Neural progenitor cell (in vitro differentiated cells): ENCODE results near the gene GPR26. TPM values are rescaled to one million over a fixed set of nuclear protein-coding genes. Genes with fewer than 3 reads are reported as not detected.

Experiments used
- DNase-seq: peaks from one replicate; pipeline ENCODE4 v3.0.0-alpha.2; 2016; ENCODE audit warnings: low spot score
- H2AFZ ChIP-seq: fragments of 200-600 bp; sonication (generic); replicated peaks from 2 replicates; pipeline ENCODE4 v1.6.1; 2016; ENCODE audit warnings: antibody characterized with exemption
- H3F3A ChIP-seq: fragments of 200-600 bp; sonication (generic); 2 replicates; pipeline ENCODE4 v1.6.1; 2016; ENCODE audit warnings: antibody characterized with exemption, low read depth
- H3K27ac ChIP-seq: fragments of 200-600 bp; sonication (generic); 2 replicates; pipeline ENCODE4 v1.5.1; 2016; ENCODE audit warnings: mild to moderate bottlenecking
- H3K27me3 ChIP-seq: fragments of 200-600 bp; sonication (generic); 2 replicates; pipeline ENCODE4 v1.6.1; 2016; ENCODE audit warnings: mild to moderate bottlenecking, moderate library complexity
- H3K36me3 ChIP-seq: fragments of 200-600 bp; sonication (generic); 2 replicates; pipeline ENCODE4 v1.5.1; 2016
- H3K4me1 ChIP-seq: fragments of 200-600 bp; sonication (generic); 2 replicates; pipeline ENCODE4 v1.6.1; 2016; ENCODE audit warnings: mixed run types
- H3K4me2 ChIP-seq: fragments of 200-600 bp; sonication (generic); 2 replicates; pipeline ENCODE4 v1.6.1; 2016
- H3K4me3 ChIP-seq: fragments of 200-600 bp; sonication (generic); 2 replicates; pipeline ENCODE4 v1.5.1; 2016
- H3K79me2 ChIP-seq: fragments of 200-600 bp; sonication (generic); 2 replicates; pipeline ENCODE4 v1.6.1; 2016; ENCODE audit warnings: low read depth
- H3K9ac ChIP-seq: fragments of 200-600 bp; sonication (generic); 2 replicates; pipeline ENCODE4 v1.6.1; 2016
- H3K9me3 ChIP-seq: fragments of 200-600 bp; sonication (generic); 2 replicates; pipeline ENCODE4 v1.5.1; 2016; ENCODE audit warnings: low read depth
- H4K20me1 ChIP-seq: fragments of 200-600 bp; sonication (generic); 2 replicates; pipeline ENCODE4 v1.6.1; 2016; ENCODE audit warnings: low read depth
- H3K27ac Mint-ChIP-seq: 3 replicates; pipeline ENCODE4 v1.8.0; 2021; ENCODE audit warnings: mixed read lengths
- H3K27me3 Mint-ChIP-seq: 2 replicates; pipeline ENCODE4 v1.8.0; 2022; ENCODE audit warnings: low read depth, mild to moderate bottlenecking, inconsistent platforms, moderate library complexity, mixed read lengths; ENCODE audit not compliant: insufficient read depth
- H3K36me3 Mint-ChIP-seq: 3 replicates; pipeline ENCODE4 v1.8.0; 2021; ENCODE audit warnings: mixed read lengths
- H3K4me1 Mint-ChIP-seq: 3 replicates; pipeline ENCODE4 v1.8.0; 2021; ENCODE audit warnings: mixed read lengths
- H3K4me3 Mint-ChIP-seq: 3 replicates; pipeline ENCODE4 v1.8.0; 2021; ENCODE audit warnings: mild to moderate bottlenecking, moderate library complexity, mixed read lengths
- H3K9me3 Mint-ChIP-seq: 3 replicates; pipeline ENCODE4 v1.8.0; 2020; ENCODE audit warnings: mixed read lengths
- CTCF ChIP-seq: fragments of 200-600 bp; sonication (generic); IDR thresholded peaks from 2 replicates; pipeline ENCODE4 v1.5.1; 2017; ENCODE audit warnings: antibody characterized with exemption, mild to moderate bottlenecking
- EZH2 ChIP-seq: fragments of 200-600 bp; sonication (generic); IDR thresholded peaks from 2 replicates; pipeline ENCODE4 v1.6.1; 2017; ENCODE audit warnings: antibody characterized with exemption, mild to moderate bottlenecking, moderate library complexity
- EZH2phosphoT487 ChIP-seq: fragments of 200-600 bp; sonication (generic); IDR thresholded peaks from 2 replicates; pipeline ENCODE4 v1.6.1; 2017; ENCODE audit warnings: antibody characterized with exemption
- total RNA-seq: library from RNA; depleted of rRNA; stranded (reverse); fragments of >200 nt; gene quantifications from 2 replicates; pipeline ENCODE4 v1.2.3, GENCODE V29; 2015; ENCODE audit warnings: low replicate concordance

The GPR26 gene
- total RNA-seq, 1 donor from 2014 or later, result not detected

GRCh38 chr10:123718544-123719060, 52.4 kb downstream of the GPR26 start:
- DNase-seq, result no peak
- no peaks in the 10 kb centered on the region for H3K4me1 Mint-ChIP-seq
- no peak overlapping the region for H3K4me2 ChIP-seq

GRCh38 chr10:123720536-123720935, 54.4 kb downstream of the GPR26 start:
- TF ChIP-seq CTCF (no peak), EZH2 (no peak), EZH2phosphoT487 (no peak)
- H3K36me3 Mint-ChIP-seq, result no peaks in the 10 kb centered on the region

More at GRCh38 chr10:123718544-123719060, 52.4 kb downstream of the GPR26 start:
- H3K27me3 Mint-ChIP-seq, result peaks cover 7% of the 10 kb centered on the region
- Histone ChIP-seq H2AFZ (no peak overlapping the region), H3K79me2 (no peaks in the 10 kb centered on the region), H3K4me3 (no peak overlapping the region), H3K9ac (no peak overlapping the region), H3K27me3 (no peaks in the 10 kb centered on the region), H3K27ac (no peak overlapping the region), H3K36me3 (no peaks in the 10 kb centered on the region), H3K9me3 (no peaks in the 10 kb centered on the region), H3K4me1 (no peaks in the 10 kb centered on the region), H4K20me1 (no peaks in the 10 kb centered on the region), H3F3A (no peaks in the 10 kb centered on the region)
- H3K27ac Mint-ChIP-seq, result no peak overlapping the region
- H3K9me3 Mint-ChIP-seq, result no peaks in the 10 kb centered on the region
- no peak overlapping the region for H3K4me3 Mint-ChIP-seq
- no peak for TF ChIP-seq EZH2
- TF ChIP-seq CTCF, result no peak
- no peak for TF ChIP-seq EZH2phosphoT487
- H3K36me3 Mint-ChIP-seq, result no peaks in the 10 kb centered on the region

GRCh38 chr10:123721441-123722049, 55.4 kb downstream of the GPR26 start:
- no peak overlapping the region for H3K27ac Mint-ChIP-seq
- peaks cover 7% of the 10 kb centered on the region for H3K27me3 Mint-ChIP-seq
- H3K4me3 ChIP-seq, result no peak overlapping the region
- H3K9me3 ChIP-seq, result no peaks in the 10 kb centered on the region
- no peaks in the 10 kb centered on the region for H3K79me2 ChIP-seq
- no peaks in the 10 kb centered on the region for H3K9me3 Mint-ChIP-seq
- no peaks in the 10 kb centered on the region for H3K4me1 ChIP-seq
- H3K4me3 Mint-ChIP-seq, result no peak overlapping the region
- H3K9ac ChIP-seq, result no peak overlapping the region
- H4K20me1 ChIP-seq, result no peaks in the 10 kb centered on the region
- H3K36me3 ChIP-seq, result no peaks in the 10 kb centered on the region
- no peaks in the 10 kb centered on the region for H3K27me3 ChIP-seq
- no peak overlapping the region for H3K27ac ChIP-seq
- no peak for DNase-seq
- H3K36me3 Mint-ChIP-seq, result no peaks in the 10 kb centered on the region
- no peak overlapping the region for H2AFZ ChIP-seq
- H3K4me2 ChIP-seq, result no peak overlapping the region
- no peaks in the 10 kb centered on the region for H3F3A ChIP-seq
- no peaks in the 10 kb centered on the region for H3K4me1 Mint-ChIP-seq
- TF ChIP-seq CTCF (no peak), EZH2phosphoT487 (no peak)

More at GRCh38 chr10:123720536-123720935, 54.4 kb downstream of the GPR26 start:
- H3K27me3 ChIP-seq, result no peaks in the 10 kb centered on the region
- Mint-ChIP-seq H3K27ac (no peak overlapping the region), H3K27me3 (peaks cover 7% of the 10 kb centered on the region), H3K9me3 (no peaks in the 10 kb centered on the region), H3K4me1 (no peaks in the 10 kb centered on the region), H3K4me3 (no peak overlapping the region)
- H3K27ac ChIP-seq, result no peak overlapping the region
- H3K4me2 ChIP-seq, result no peak overlapping the region
- no peak overlapping the region for H3K4me3 ChIP-seq
- no peak overlapping the region for H3K9ac ChIP-seq
- no peaks in the 10 kb centered on the region for H3K4me1 ChIP-seq
- DNase-seq, result no peak
- no peaks in the 10 kb centered on the region for H4K20me1 ChIP-seq
- H3K79me2 ChIP-seq, result no peaks in the 10 kb centered on the region
- no peaks in the 10 kb centered on the region for H3K9me3 ChIP-seq
- H3F3A ChIP-seq, result no peaks in the 10 kb centered on the region
- H3K36me3 ChIP-seq, result no peaks in the 10 kb centered on the region
- H2AFZ ChIP-seq, result no peak overlapping the region
